GM13976 (cell line): ENCODE measurements around the gene RAD51C.
"Not testable (repeated sequence)": the region's sequence is repeated elsewhere in the genome, so short reads cannot be mapped to it uniquely, and the experiment has no call there.

ENCODE experiments used
- DNase-seq: peaks from one replicate; pipeline ENCODE4 v3.0.0; 2012; ENCODE audit warnings: low spot score
- in situ Hi-C: fragments of 300-500 bp; cut with MboI; formaldehyde crosslinking; loops from one replicate; pipeline ENCODE4 v1.12.0; 2022; ENCODE audit warnings: low sequenced_read_pairs, mixed read lengths, inconsistent platforms; ENCODE audit not compliant: unreplicated experiment
- TF ChIP-seq, protein P1 (sequence below): IDR thresholded peaks from 2 replicates; pipeline ENCODE4 v1.5.1; 2012; ENCODE audit warnings: borderline replicate concordance, mild to moderate bottlenecking; ENCODE audit not compliant: insufficient read depth; ENCODE audit errors: extremely low read depth, missing control alignments, control extremely low read depth

RAD51C gene

DNA sequence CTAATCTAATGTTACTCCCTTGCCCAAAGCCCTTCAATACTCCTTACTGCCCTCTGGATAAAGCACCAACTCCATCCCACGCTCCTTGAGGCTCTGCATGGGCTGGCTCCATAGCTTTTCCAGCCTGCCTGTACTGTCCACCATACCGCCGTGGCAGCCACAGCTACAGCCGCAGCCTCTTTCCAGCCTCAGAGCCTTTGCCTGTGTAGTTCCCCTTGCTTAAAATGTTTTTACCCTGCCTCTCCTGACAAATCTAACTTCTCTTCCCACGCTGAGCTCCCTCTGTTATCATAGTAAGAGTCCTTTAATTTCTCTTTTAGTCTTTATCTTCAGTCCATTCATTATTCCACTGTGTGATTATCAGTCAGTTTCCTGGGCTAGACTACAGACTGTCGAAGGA, 22.5 kb upstream of the RAD51C start:
- TF ChIP-seq, protein P1, sequence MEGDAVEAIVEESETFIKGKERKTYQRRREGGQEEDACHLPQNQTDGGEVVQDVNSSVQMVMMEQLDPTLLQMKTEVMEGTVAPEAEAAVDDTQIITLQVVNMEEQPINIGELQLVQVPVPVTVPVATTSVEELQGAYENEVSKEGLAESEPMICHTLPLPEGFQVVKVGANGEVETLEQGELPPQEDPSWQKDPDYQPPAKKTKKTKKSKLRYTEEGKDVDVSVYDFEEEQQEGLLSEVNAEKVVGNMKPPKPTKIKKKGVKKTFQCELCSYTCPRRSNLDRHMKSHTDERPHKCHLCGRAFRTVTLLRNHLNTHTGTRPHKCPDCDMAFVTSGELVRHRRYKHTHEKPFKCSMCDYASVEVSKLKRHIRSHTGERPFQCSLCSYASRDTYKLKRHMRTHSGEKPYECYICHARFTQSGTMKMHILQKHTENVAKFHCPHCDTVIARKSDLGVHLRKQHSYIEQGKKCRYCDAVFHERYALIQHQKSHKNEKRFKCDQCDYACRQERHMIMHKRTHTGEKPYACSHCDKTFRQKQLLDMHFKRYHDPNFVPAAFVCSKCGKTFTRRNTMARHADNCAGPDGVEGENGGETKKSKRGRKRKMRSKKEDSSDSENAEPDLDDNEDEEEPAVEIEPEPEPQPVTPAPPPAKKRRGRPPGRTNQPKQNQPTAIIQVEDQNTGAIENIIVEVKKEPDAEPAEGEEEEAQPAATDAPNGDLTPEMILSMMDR: no peak
- in situ Hi-C loops: no loop called here
- DNase-seq: no peak

GRCh38 chr17:58671969-58672368, 20.4 kb upstream of the RAD51C start:
- in situ Hi-C loops: no loop called here
- DNase-seq: no peak
- TF ChIP-seq, protein P1: no peak

GRCh38 chr17:58677194-58677880, 15.1 kb upstream of the RAD51C start:
- DNase-seq: no peak
- in situ Hi-C loops: no loop called here
- TF ChIP-seq, protein P1: no peak

DNA sequence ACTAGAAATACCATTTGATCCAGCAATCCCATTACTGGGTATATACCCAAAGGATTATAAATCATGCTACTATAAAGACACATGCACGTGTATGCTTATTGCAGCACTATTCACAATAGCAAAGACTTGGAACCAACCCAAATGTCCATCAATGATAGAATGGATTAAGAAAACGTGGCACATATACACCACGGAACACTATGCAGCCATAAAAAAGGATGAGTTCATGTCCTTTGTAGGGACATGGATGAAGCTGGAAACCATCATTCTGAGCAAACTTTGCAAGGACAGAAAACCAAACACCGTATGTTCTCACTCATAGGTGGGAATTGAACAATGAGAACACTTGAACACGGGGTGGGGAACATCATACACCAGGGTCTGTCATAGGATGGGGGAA, 14.1 kb upstream of the RAD51C start:
- DNase-seq, in situ Hi-C loops: not testable (repeated sequence)

DNA sequence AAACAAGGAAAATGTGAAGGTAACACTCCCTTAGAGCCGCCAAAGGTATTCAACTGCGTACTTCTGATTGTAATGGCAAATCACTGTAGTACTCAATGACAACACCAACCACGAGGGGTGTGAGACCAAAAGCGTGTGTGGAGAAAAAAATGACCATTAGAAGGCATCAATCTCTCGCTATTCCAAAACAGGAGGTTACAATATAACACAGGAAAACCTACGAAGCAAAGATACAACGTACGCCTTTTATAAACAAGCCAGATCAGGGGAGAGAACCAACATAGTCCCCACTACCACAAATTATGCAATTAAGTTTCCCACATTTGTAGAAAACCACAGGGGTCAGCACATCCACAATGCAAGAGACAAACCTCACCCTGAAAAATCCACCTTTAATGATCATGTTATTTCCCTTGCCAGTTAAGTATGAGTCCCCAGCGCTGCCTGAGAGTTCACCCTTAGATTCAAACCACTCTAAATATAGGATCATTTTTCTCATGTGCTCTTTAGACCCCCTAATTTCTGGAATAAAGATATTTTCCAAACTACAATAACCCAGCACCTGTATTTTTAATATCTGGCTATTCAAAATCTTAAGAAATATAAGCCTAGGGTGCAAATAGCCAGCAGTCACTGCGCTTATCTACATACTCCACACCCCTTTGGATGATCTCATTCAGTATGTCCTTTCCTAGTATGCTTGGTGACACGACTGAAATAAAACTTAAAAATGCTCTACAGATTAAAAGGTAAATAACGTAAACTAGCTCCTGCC, 13.0 kb upstream of the RAD51C start:
- in situ Hi-C loops: no loop called here
- no peak for DNase-seq
- TF ChIP-seq, protein P1: no peak

GRCh38 chr17:58680038-58680369, 12.4 kb upstream of the RAD51C start:
- in situ Hi-C loops: no loop called here
- DNase-seq: no peak
- TF ChIP-seq, protein P1: no peak

GRCh38 chr17:58684003-58684402, 8.4 kb upstream of the RAD51C start:
- in situ Hi-C loops: no loop called here
- TF ChIP-seq, protein P1: no peak
- DNase-seq: no peak

DNA sequence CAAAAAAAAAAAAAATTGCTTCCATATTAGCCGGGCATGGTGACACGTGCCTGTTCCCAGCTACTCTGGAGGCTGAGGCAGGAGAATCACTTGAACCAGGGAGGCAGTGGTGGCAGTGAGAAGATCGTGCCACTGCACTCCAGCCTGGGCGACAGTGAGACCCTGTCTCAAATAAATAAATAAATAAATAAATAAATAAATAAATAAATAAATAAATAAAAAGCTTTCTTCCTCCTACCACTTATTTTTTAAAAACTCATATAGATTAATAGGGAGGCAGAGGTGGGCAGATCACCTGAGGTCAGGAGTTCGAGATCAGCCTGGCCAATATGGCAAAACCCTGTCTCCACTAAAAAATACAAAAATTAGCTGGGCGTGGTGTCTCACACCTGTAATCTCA, 7.9 kb upstream of the RAD51C start:
- in situ Hi-C loops, DNase-seq: not testable (repeated sequence)
